WTC11 (cell line): ENCODE results near the gene USP38.

Experiments
- AR ChIP-seq: fragments of 250-450 bp; sonication (Bioruptor Pico); IDR thresholded peaks from 2 replicates; pipeline ENCODE4 v1.9.0; 2021; ENCODE audit warnings: mild to moderate bottlenecking
- TF ChIP-seq, protein P1 (sequence below): fragments of 200-600 bp; IDR thresholded peaks from 2 replicates; pipeline ENCODE4 v1.8.0; 2022; ENCODE audit warnings: antibody characterized with exemption

DNA sequence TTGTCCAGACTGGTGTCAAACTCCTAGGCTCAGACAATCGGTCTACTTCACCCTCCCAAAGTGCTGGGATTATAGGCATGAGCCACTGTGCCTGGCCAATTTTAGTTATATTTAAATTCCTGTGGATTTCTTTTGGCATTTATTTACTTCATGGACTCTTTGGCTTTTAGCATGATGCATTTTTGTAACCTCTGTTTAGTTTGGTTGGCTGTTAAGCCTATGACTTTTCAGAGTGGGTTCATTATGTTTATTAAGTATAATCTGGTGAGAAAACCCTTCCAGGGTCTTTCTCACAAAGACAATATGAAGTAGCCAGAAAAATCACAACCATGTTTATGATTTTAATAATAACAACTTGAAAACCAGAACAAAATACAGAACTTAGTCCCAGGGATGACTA, 49.4 kb downstream of the USP38 start:
- TF ChIP-seq, protein P1, sequence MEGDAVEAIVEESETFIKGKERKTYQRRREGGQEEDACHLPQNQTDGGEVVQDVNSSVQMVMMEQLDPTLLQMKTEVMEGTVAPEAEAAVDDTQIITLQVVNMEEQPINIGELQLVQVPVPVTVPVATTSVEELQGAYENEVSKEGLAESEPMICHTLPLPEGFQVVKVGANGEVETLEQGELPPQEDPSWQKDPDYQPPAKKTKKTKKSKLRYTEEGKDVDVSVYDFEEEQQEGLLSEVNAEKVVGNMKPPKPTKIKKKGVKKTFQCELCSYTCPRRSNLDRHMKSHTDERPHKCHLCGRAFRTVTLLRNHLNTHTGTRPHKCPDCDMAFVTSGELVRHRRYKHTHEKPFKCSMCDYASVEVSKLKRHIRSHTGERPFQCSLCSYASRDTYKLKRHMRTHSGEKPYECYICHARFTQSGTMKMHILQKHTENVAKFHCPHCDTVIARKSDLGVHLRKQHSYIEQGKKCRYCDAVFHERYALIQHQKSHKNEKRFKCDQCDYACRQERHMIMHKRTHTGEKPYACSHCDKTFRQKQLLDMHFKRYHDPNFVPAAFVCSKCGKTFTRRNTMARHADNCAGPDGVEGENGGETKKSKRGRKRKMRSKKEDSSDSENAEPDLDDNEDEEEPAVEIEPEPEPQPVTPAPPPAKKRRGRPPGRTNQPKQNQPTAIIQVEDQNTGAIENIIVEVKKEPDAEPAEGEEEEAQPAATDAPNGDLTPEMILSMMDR: no peak
- no peak for TF ChIP-seq AR (CRISPR knock-in tag)
